HG03196 (cell line): ENCODE data around the gene PRRG2.

ENCODE experiments used
- ATAC-seq: cut with Tn5 transposase; IDR thresholded peaks from one replicate; pipeline ENCODE4 v1.9.1; 2021; ENCODE audit not compliant: unreplicated experiment

PRRG2 gene

DNA sequence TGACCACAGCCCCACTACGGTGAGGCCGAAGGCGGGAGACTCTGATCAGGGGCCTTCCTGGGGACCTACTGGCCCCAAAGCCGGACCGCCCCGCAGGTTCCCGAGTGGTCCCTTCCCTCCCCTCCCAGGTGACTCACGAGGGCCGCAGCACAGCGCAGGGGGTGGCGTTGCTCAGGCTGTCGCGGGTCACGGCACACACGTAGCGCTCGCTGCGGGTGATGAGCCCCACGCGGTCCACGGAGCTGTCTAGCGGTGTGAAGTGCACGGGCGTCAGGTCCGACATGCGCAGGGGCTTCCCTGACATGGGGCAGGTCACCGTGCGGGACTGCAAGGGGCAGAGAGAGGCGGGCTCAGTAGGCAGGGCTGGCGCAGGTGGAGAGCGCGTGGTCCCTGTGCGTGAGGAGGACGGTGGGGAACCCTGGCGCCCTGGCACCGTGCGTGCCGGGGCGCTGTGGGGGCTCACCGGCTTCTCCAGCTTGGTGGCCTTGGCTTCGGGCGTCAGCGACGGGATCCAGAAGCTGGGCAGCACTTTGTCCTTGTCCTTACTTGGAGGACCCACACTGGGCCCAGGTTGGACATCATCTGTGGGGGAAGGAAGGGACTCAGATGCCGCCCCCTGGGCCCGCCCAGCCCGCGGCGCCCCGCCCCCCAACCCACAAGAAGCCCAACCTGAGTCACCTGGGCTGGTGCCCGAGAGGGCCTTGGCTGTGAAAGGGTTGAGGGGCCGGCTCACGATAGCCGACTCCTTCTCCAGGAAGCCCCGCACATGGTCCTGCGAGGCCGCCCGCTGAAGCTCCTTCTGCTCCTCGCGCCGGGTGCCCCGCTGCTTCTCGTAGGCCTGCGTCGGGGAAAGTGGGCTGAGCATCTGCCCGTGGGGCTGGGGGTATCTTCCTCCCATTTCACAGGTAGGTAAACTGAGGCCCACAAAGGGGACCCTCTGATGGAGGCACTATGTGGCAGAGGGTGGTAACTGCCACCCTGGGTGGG lies 24.4 kb upstream of the PRRG2 start:
- ATAC-seq: no peak

DNA sequence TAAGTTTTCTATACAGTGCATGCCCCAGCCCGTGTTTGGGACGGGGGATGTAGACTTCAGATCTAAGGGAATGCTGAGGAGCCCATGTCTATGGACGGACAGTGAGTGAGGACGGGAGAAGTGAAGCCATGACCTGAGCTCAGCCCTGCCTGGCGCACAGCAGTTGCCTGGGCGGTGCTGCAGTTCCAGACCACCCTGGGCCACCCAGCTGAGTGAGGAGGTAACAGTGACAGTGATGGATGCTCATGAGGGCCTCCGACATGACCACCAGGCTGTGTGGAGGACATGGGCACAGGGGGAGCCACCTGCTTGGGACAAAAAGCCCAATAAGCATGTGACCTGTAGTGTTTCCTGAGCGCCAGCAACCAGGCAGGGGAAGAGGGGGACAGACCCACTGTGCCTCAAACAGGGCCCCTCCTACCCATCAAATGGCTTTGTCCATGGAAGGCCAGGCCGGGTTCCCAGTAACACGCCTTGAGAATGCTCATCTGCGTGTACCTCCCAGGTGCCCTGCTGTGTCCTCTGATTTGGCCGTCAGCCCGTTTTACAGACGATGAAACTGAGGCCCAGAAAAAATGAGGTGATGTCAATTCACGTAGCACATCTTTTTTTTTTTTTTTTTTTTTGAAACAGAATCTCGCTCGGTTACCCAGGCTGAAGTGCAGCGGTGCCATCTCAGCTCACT lies 23.3 kb upstream of the PRRG2 start:
- no peak for ATAC-seq

DNA sequence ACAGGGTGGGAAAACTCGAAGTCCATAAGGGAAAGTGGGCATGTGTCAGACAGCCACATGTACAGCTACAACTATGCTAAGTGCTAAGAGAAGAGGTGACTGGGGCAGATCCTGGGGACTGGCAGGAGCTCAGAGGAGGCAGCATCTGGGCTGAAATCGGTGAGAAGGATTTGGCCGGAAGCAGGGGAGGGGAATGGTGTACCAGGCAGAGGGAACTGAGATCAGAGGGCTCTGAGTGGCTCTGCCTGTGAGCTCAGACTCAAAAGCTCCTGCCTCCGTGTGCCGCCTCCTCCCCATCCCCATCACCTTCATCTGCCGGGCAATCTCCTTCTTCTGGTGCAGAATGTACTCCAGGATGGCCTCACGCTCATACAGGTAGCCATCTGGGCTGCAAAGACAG lies 22.5 kb upstream of the PRRG2 start:
- ATAC-seq: no peak

DNA sequence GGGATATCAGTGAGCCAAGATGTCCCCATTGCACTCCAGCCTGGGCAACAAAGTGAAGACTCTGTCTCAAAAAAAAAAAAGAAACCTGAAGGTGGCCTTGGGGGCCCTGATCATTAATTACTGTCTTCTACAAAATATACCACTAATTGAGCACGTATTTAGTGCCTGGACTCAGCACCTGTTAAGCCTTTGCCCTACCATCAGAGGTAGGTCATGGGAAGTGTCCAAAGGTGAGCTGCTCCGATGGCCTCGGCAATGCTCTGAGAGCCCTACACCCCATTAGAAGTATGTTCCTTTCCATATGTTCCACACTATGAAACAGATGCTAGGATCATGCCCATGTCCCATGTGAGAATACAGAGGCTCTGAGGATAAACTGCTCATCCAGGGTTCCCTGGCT lies 21.7 kb upstream of the PRRG2 start:
- no peak for ATAC-seq

DNA sequence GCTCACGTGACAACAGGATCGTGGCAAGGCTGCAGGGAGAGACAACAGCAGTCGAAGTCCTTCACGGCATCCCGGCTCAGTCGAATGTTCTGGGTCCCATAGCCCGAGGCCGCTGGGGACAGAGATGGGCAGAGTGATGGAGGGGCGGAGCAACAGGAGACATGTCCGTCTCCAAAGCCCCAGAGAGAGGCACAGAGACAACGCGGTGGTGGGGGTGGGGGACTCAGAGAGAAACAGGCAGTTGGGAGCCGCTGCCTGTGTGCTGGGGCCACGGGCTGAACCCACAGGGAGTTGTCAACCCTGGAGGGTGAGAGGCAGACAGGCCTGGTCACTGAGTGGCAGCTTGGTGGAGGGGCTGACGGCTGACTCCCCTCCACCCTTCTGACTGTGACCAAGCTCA lies 21.2 kb upstream of the PRRG2 start:
- no peak for ATAC-seq

DNA sequence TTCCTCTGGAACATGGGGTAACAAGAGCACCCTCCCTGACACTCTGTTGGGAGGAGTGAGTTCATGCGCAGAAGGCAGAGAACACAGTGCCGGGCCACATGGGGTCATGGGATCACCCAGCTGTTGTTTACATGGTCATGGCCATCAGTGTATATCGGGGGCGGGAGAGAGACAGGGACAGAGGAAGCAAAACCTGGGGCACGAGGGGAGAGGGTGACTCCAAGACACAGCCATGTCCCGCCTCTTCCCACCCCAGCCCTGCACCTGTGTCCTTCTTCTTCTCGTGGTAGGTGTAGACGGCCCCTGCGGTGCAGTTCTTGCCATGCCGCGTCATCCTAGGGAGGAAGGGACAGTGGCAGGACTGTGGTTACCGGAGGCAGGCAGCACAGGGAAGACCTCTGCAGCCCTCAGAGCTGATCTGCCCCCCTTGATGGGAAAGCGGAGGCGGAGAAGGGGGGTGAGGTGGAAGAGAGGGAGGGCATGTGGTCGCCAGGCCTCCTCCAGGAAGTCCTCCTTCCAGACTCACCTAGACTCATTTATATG lies 20.7 kb upstream of the PRRG2 start:
- no peak for ATAC-seq

DNA sequence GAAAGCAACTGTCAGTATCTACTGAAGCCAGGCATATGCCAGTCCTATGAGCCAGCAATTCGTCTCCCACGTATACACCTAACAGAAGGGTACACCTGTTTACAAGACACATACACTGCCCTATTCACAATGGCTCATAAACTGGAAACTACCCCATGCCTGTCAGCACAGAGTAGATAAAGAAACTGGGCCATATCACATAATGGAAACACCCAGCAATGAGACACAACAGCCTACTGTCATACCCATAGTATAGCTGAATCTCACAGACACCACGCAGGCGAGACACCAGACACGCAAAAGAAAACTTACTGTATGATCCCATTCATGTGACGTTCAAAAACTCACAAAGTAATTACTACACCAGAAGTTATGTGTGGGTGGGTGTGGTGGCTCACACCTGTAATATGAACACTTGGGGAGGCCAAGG lies 16.5 kb upstream of the PRRG2 start:
- no peak for ATAC-seq

DNA sequence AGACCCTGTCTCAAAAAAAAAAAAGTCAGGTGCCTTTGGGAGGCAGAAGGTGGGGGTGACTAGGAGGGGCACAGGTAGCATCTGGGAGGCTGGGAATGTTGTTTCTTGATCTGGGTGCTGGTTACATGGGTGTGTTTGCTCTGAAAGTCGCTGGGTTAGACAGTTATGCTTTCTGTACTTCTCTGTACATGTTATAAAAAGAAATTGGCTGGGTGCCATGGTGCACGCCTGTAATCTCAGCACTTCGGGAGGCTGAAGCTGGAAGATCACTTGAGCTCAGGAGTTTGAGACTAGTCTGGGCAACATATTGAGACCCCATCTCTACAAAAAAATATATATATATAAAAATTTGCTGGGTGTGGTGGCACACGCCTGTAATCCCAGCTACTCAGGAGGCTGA lies 15.9 kb upstream of the PRRG2 start:
- no peak for ATAC-seq

DNA sequence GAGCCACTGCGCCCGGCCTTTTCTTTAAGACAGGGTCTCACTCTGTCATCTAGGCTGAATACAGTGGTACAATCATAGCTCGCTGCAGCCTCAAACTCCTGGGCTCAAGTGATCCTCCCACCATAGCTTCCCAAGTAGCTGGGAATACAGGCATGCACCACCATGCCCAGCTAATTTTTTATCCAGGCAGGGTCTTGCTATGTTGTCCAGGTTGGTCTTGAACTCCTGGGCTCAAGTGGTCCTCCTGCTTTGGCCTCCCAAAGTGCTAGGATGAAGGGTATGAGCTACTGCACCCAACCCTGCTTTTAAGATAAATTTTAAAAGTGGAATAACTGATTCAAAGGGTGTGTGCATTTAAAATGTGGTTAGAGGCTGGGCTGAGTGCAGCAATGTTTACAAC lies 14.8 kb upstream of the PRRG2 start:
- ATAC-seq: no peak

DNA sequence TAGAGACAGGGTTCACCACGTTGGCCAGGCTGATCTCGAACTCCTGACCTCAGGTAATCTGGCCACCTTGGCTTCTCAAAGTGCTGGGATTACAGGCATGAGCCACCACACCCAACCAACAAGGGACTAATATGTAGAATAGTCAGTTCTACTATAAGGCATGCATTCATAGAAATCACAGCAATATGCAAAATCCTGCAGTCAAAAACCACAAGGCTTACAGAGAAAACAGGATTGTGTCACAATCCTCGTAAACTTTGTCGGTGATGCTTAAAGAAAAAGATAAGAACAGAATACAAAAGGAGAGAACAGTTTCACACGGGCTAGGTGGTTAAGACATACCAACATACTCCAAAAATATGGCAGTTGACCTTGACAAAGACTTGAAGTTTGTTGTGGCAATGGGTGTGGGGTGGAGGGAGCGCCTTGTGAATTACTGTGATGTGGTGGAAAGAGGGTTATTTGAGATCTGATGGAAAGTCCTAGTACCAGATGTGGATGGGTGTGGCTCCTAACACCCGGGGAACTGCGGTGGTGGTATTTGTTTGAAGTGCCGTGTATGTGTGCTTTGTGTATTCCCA lies 13.2 kb upstream of the PRRG2 start:
- ATAC-seq: no peak

DNA sequence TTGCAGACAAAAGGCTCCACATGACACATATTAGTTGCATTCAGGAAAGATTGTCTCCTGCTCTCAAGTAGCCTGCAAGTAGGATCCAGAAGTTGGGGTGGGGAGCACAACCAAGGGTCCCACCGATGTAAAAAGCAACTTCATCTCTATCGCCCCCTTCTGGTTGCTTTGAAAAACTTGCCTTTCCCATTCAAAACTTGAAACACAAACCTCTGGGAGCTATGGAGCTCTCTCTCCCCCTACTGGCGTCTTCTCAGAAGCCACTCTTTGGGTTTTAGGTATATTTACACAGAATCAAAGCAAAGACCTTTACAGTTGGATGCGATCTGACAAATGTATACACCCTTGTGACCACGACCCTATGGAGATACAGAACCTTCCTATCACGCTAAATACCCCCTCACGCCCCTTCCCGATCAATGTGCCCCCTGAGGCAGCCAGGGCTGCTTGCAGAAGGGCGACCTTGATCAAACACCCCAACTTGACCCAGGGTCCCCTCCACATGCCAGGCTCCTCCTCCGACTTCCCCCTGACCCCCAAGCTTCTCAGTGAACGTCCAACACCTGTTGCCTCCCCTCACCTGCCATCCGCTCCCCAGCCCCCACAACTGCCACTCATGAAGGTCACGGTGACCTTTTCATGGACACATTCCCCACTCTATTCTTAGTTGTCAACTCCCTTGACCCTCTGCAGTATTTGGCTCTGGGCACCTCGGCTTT lies 10.8 kb upstream of the PRRG2 start:
- no peak for ATAC-seq

DNA sequence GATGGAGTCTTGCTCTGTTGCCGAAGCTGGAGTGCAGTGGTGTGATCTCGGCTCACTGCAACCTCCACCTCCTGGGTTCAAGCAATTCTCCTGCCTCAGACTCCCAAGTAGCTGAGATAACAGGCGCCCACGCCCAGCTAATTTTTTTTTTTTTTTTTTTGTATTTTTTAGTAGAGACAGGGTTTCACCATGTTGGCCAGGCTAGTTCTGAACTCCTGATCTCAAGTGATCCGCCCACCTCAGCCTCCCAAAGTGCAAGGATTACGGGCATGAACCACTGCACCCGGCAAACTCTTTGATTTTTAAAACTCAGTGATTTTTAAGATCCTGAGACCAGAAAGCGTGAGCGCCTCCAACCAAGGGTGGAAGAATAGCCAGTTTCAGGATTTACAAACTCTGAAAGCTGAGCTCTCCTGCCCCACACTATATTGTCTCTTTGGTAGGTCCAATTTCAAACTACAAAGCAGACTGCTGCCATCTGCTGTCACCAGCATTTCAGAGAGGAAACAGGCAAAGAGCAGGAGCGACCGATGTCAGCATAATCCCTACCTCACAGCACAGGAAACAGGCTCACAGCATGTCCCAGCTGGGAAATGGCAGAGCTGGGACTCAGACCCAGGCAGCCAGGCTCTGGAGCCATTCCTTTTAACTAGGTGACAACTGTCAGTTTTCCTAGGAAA lies 10.0 kb upstream of the PRRG2 start:
- no peak for ATAC-seq

DNA sequence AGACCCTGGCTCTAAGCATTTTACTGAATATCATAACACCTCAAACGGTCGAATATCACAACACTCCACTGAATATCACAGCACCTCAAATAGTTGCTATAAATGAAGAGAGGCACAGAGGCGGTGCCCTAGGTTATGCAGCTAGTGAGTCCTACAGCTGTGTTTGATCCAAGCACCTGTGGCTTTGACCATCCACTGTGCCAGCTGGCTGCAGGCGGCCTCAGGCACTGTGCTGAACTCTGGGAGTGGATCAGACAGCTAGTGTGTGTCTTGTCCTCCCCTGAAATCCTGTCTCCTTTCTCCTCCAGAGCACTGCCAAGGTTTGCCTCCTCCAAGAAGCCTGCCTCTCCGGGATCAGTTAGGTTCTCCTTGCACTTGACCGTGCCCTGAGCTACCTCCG lies 8.1 kb upstream of the PRRG2 start:
- ATAC-seq: no peak

DNA sequence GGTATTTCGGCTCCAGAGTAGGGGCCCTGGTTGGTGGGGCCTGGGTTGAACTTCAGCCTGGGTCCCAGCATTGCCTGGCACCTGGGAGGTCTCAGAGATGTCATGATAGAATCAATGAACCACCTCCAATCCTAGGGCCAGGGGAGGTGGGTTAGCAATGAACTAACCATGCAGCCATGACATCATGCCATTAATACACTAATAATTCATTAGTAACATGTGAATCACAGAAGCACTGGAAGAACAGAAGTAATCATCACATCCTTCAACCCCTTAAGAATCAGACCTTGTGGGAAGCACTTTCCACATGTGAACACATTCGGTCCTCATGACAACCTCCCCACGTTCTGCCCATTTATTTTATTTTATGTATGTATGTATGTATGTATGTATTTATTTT lies 7.7 kb upstream of the PRRG2 start:
- no peak for ATAC-seq

DNA sequence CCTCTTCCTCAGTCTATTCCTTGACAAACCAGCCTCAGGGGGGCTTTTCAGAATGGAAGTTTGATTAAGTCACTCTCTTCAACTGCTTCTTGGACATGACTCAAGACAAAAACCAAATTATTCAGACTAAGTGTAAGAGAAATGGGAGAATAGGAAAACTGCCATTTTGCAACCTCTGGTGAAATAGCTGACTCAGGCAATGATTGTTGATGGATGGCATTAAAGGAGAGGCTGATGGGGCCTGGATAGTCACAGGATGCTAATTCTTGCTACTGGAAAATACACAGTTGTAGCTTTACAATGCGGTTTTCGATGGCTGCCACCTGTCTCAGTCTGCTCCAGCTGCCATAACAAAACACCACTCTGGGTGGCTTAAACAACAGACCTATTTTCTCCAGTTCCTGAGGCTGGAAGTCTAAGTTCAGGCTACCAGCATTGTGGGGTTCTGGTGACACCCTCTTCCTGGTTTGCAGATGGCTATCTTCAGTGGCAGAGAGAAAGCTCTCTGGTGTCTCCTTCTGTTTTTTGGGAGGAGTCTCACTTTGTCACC lies 6.8 kb upstream of the PRRG2 start:
- ATAC-seq: no peak

DNA sequence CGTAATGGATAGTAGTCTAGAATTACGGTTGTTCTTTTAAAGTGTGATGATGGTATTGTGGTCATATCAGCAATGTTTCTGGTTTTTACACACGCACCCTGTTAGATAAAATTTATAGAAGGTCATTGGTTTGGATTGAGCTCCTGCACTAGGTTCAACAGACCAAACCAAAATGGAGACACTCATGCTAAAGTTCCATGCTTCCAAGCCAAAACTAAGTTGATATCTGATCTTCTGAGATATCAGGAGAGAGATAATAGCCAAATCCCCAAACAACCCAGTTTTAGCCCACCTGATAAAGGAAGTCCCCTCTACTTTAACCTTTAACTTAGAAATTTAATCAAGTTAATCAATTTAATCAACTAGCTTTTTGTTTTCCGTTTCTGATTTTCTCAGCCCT lies 1.9 kb upstream of the PRRG2 start:
- ATAC-seq: no peak

DNA sequence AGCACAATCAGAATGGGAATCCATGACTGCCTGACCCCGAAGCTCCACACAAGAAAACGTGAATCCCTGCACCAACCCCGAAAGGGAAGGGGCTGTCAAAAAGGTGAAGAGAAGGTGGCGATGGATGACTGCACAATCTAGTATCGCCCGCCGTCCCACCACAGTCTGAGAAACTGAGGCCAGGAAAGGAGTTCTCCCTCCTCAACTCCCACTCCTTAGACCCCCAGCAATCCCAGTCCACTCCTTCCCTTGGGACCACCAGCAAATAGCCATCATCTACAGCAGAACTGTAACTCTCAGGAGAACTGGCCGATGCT lies 1.2 kb upstream of the PRRG2 start:
- ATAC-seq: peak; percentile 6

DNA sequence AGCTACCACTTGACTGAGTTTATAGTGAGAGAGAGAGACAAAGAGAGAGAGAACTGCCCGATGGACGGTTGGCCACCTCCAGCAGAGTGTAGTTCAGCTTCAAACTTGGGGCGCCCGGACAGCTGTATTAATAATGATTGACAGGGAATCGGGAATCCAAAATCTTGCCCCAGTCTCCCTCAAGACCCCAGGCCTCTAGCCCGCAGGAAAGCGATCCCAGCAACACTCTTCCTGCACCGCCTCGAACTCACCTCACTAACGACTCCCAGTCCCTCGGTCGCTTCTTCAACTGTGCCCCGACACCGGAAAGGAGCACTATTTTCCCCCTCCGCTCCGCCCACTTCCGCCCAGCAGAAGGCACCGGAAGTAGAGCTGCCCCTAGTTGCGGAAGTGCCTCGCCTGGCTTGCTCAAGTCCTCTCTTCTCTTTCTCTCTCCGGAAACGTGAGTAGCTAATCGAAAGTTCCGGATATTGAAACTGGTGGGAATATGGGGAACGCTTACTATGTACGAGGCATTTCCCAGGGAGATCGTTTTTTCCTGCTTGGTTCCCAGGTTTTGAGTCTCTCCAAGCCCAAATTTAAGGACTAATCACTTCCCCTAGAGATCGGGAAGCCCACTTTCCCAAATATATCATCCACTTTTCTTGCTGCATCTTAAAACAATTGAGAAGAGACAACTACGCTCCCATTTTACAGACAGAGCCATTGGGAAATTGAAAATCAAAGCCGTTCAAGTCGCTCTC lies 681 bp upstream of the PRRG2 start, which contains the start of gene NOSIP:
TSS of gene NOSIP (minus strand) at position 293 of the 743 bp plus-strand sequence. CDS start 19,865 bp downstream, outside the sequence.
- ATAC-seq: peak; percentile 84

DNA sequence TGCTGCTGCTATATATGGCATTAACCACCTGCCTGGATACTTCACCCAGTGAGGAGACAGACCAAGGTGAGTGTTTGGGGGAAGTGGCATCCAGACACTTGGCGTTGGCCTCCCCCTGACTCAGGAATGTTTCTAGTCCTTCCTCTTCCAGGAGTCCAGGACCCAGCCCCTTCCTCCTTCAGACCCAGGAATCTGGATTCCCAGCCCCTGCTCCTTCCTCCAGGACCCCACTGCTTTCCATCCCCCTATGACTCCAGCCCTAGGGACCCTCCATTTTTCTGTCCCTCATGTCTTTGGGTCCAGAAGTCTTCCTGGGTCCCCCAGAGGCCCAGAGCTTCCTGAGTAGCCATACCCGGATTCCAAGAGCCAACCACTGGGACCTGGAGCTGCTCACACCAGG lies 2.1 kb downstream of the PRRG2 start:
- no peak for ATAC-seq
